Measurements from ENCODE around the gene SOX18. TPM values are rescaled to one million over a fixed set of nuclear protein-coding genes. Genes with fewer than 3 reads are reported as not detected.

The SOX18 gene
- total RNA-seq, 1 experiment from 2014 or later: 0.30 TPM

DNA sequence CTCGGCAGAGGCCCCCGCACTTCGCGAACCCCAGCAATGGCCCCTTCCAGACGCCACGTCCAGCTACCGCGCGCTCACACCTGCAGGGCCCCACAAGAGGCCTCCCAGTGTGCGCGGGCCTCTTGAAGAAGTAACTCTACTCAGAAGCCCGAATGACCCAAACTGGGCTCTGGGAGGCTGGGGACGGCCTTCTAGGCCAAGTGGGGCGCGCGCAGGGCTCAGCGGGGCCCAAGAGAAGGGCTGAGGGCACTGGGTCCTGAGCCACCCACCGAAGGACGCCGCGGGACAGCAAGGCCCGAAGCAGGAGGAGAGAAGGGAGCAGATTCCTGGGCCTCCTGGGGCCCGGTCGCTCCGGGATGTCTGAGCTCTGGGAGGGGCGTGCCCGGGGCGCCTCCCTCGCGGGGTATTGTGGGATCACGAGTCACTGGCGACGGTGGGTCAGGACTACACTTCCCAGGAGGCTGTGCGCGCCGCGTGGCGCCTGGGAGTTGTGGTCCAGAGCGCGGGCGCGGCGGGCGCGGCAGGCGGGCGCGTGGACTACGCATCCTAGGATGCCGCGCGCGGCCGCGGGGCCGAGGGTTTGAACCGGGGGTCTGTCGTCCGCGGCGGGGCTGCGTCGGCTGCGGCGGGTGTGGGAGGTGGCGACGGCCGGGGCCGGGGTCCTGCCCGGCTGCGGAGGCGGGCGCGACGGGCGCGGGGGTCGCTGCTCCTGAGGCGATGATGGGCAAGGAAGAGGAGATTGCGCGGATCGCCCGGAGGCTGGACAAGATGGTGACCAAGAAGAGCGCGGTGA is 13.4 kb upstream of the SOX18 start, which contains the start of gene TCEA2:
TCEA2 (plus strand) TSS at position 603 of the 793 bp plus-strand sequence; CDS start at position 718, 115 bp downstream.
- intact Hi-C loops (cut with micrococcal nuclease; ENCODE audit: unreplicated experiment): no loop called here
- no peak for TF ChIP-seq EZH2 (IDR thresholded peaks at IDR 0.05; ENCODE audit: borderline replicate concordance, low read depth, low read length, poor library complexity, severe bottlenecking)
- TF ChIP-seq, protein P1, sequence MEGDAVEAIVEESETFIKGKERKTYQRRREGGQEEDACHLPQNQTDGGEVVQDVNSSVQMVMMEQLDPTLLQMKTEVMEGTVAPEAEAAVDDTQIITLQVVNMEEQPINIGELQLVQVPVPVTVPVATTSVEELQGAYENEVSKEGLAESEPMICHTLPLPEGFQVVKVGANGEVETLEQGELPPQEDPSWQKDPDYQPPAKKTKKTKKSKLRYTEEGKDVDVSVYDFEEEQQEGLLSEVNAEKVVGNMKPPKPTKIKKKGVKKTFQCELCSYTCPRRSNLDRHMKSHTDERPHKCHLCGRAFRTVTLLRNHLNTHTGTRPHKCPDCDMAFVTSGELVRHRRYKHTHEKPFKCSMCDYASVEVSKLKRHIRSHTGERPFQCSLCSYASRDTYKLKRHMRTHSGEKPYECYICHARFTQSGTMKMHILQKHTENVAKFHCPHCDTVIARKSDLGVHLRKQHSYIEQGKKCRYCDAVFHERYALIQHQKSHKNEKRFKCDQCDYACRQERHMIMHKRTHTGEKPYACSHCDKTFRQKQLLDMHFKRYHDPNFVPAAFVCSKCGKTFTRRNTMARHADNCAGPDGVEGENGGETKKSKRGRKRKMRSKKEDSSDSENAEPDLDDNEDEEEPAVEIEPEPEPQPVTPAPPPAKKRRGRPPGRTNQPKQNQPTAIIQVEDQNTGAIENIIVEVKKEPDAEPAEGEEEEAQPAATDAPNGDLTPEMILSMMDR (conservative IDR thresholded peaks at IDR 0.05; ENCODE audit: low read depth, low read length): no peak
- POLR2A ChIA-PET (ENCODE audit: low non-redundant PET): interaction anchor here (0.6 kb wide), 1 partner anchor 1187 kb away, joined by 5 read pairs; no protein-coding TSS in a partner anchor
- BruUV-seq (replicated peaks): no TSS peak
- Histone ChIP-seq H3K27ac (ENCODE audit: low read depth, low read length, poor library complexity, severe bottlenecking) (peak within 1 kb of the TSS; percentile 74), H3K9me3 (ENCODE audit: low read depth, low read length, poor library complexity, severe bottlenecking) (no peaks in the 10 kb centered on the region), H3K27me3 (replicated peaks; ENCODE audit: insufficient read depth, low read depth, low read length, poor library complexity) (no peaks in the 10 kb centered on the region), H3K4me1 (ENCODE audit: insufficient read depth, low read length, poor library complexity, severe bottlenecking) (peaks cover 18% of the 10 kb centered on the region), H3K36me3 (ENCODE audit: insufficient read depth, low read length, poor library complexity, severe bottlenecking) (no peaks in the 10 kb centered on the region), H3K4me3 (ENCODE audit: low read depth, low read length, poor library complexity, severe bottlenecking) (peak within 1 kb of the TSS; percentile 93)
- CTCF ChIA-PET: interaction anchor here (0.7 kb wide), 1 partner anchor 20 kb away, joined by 3 read pairs; no protein-coding TSS in a partner anchor
- peak; percentile 98 for DNase-seq (ENCODE audit: low spot score)

DNA sequence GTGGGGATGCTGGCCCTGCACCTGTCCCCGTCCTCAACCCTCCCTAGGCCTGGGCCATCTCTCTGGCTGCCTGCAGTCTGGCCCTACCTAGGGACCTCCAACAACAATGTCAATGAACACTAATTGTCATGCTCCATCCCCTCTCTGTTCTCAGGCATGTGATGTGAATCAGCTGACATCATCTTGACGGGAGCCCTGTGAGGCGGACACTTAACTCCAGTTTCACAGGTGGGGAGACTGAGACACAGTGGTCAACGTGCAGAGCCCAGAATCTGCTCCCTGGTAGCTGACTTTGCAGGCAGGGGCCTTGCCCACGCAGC is 12.8 kb upstream of the SOX18 start:
- Histone ChIP-seq H3K36me3 (ENCODE audit: insufficient read depth, low read length, poor library complexity, severe bottlenecking) (no peaks in the 10 kb centered on the region), H3K4me3 (ENCODE audit: low read depth, low read length, poor library complexity, severe bottlenecking) (peak overlapping the region; percentile 93), H3K27me3 (replicated peaks; ENCODE audit: insufficient read depth, low read depth, low read length, poor library complexity) (no peaks in the 10 kb centered on the region), H3K9me3 (ENCODE audit: low read depth, low read length, poor library complexity, severe bottlenecking) (no peaks in the 10 kb centered on the region), H3K27ac (ENCODE audit: low read depth, low read length, poor library complexity, severe bottlenecking) (peak overlapping the region; percentile 74), H3K4me1 (ENCODE audit: insufficient read depth, low read length, poor library complexity, severe bottlenecking) (peaks cover 18% of the 10 kb centered on the region)
- CTCF ChIA-PET: no interaction called here
- BruUV-seq (replicated peaks): no TSS peak
- POLR2A ChIA-PET (ENCODE audit: low non-redundant PET): interaction anchor here (0.6 kb wide), 1 partner anchor 1187 kb away, joined by 5 read pairs; no protein-coding TSS in a partner anchor
- no peak for TF ChIP-seq EZH2 (IDR thresholded peaks at IDR 0.05; ENCODE audit: borderline replicate concordance, low read depth, low read length, poor library complexity, severe bottlenecking)
- TF ChIP-seq, protein P1 (conservative IDR thresholded peaks at IDR 0.05; ENCODE audit: low read depth, low read length): no peak
- intact Hi-C loops (cut with micrococcal nuclease; ENCODE audit: unreplicated experiment): no loop called here
- DNase-seq (ENCODE audit: low spot score): no peak

DNA sequence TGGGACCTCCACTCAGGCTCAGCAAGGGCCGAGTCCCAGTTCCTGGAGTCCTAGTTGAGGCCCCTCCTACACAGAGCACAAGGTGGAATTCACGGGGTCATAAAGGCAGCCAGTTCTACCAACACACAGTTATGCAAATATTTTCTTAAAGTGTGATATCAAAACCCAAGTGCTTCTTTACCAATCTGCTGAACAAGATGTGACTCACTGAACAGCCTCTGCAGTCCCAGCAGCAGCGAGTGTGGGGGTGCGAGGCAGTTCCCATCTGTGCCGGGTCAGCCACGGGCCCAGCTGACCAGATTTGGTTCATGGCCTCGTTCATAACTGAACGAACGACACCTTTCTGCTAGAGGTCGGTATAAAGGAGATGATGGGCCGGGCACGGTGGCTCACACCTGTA is 9.1 kb upstream of the SOX18 start:
- intact Hi-C loops (cut with micrococcal nuclease; ENCODE audit: unreplicated experiment): no loop called here
- POLR2A ChIA-PET (ENCODE audit: low non-redundant PET): no interaction called here
- TF ChIP-seq, protein P1 (conservative IDR thresholded peaks at IDR 0.05; ENCODE audit: low read depth, low read length): no peak
- TF ChIP-seq EZH2 (IDR thresholded peaks at IDR 0.05; ENCODE audit: borderline replicate concordance, low read depth, low read length, poor library complexity, severe bottlenecking): no peak

More for the DNA sequence above, 9.1 kb upstream of the SOX18 start:
- Histone ChIP-seq H3K4me1 (ENCODE audit: insufficient read depth, low read length, poor library complexity, severe bottlenecking) (peaks cover 12% of the 10 kb centered on the region), H3K4me3 (ENCODE audit: low read depth, low read length, poor library complexity, severe bottlenecking) (no peak overlapping the region), H3K27me3 (replicated peaks; ENCODE audit: insufficient read depth, low read depth, low read length, poor library complexity) (no peaks in the 10 kb centered on the region), H3K36me3 (ENCODE audit: insufficient read depth, low read length, poor library complexity, severe bottlenecking) (no peaks in the 10 kb centered on the region), H3K9me3 (ENCODE audit: low read depth, low read length, poor library complexity, severe bottlenecking) (no peaks in the 10 kb centered on the region), H3K27ac (ENCODE audit: low read depth, low read length, poor library complexity, severe bottlenecking) (no peak overlapping the region)
- no peak for DNase-seq (ENCODE audit: low spot score)
- CTCF ChIA-PET: no interaction called here
- BruUV-seq (replicated peaks): no TSS peak
